ENCODE data around the gene BOLA3.
"Not testable (repeated sequence)": the region's sequence is repeated elsewhere in the genome, so short reads cannot be mapped to it uniquely, and the experiment has no call there.

Gene BOLA3

GRCh38 chr2:74095632-74096031 lies 52.1 kb downstream of the BOLA3 start:
- no peak for FAIRE-seq
- TF ChIP-seq CTCF (IDR thresholded peaks at IDR 0.05; ENCODE audit: insufficient read depth, missing control alignments), result no peak
- no peak for DNase-seq (ENCODE audit: insufficient read length, low spot score)

- DNase-seq (ENCODE audit: insufficient read length, low spot score), result no peak
- FAIRE-seq, result no peak
- TF ChIP-seq CTCF (IDR thresholded peaks at IDR 0.05; ENCODE audit: insufficient read depth, missing control alignments), result no peak
These were observed 53.4 kb downstream of the BOLA3 start for GRCh38 chr2:74094291-74094690.

- no peak for TF ChIP-seq CTCF (IDR thresholded peaks at IDR 0.05; ENCODE audit: insufficient read depth, missing control alignments)
These were observed 53.9 kb downstream of the BOLA3 start for GRCh38 chr2:74093840-74094239.

GRCh38 chr2:74093426-74093825 lies 54.3 kb downstream of the BOLA3 start:
- FAIRE-seq, result no peak
- DNase-seq (ENCODE audit: insufficient read length, low spot score), result no peak
- no peak for TF ChIP-seq CTCF (IDR thresholded peaks at IDR 0.05; ENCODE audit: insufficient read depth, missing control alignments)

More at GRCh38 chr2:74093840-74094239, 53.9 kb downstream of the BOLA3 start:
- FAIRE-seq, result no peak
- no peak for DNase-seq (ENCODE audit: insufficient read length, low spot score)

- DNase-seq (ENCODE audit: insufficient read length, low spot score), result no peak
- FAIRE-seq, result no peak
- TF ChIP-seq CTCF (IDR thresholded peaks at IDR 0.05; ENCODE audit: insufficient read depth, missing control alignments), result no peak
These were observed 55.4 kb downstream of the BOLA3 start for GRCh38 chr2:74092275-74092674.

- FAIRE-seq (no peak), DNase-seq (ENCODE audit: insufficient read length, low spot score) (no peak)
- TF ChIP-seq CTCF (IDR thresholded peaks at IDR 0.05; ENCODE audit: insufficient read depth, missing control alignments), result no peak
These were observed 56.3 kb downstream of the BOLA3 start for GRCh38 chr2:74091391-74091790.

GRCh38 chr2:74089816-74090745 lies 57.6 kb downstream of the BOLA3 start:
- no peak for DNase-seq (ENCODE audit: insufficient read length, low spot score)
- no peak for TF ChIP-seq CTCF (IDR thresholded peaks at IDR 0.05; ENCODE audit: insufficient read depth, missing control alignments)
- FAIRE-seq, result no peak

GRCh38 chr2:74088676-74089075 lies 59.0 kb downstream of the BOLA3 start:
- FAIRE-seq; DNase-seq (ENCODE audit: insufficient read length, low spot score): not testable (repeated sequence)

Measured in D721Med (cell line).